IPS DF 6.9 (cell line): ENCODE data around the gene GNG10.
"Not testable (repeated sequence)": the region's sequence is repeated elsewhere in the genome, so short reads cannot be mapped to it uniquely, and the experiment has no call there.

Experiments
- DNase-seq: peaks from one replicate; pipeline ENCODE4 v3.0.0-alpha.2; 2013; ENCODE audit warnings: low read depth, low spot score
- H3K27ac ChIP-seq: one replicate; pipeline ENCODE4 v1.5.1; 2013; ENCODE audit warnings: low read length, control low read depth
- H3K27me3 ChIP-seq: 2 replicates; pipeline ENCODE4 v1.6.1; 2013; ENCODE audit warnings: mild to moderate bottlenecking, low read length; ENCODE audit not compliant: control insufficient read depth, insufficient read depth
- H3K36me3 ChIP-seq: 2 replicates; pipeline ENCODE4 v1.6.1; 2013; ENCODE audit warnings: low read length; ENCODE audit not compliant: control insufficient read depth, insufficient read depth
- H3K4me1 ChIP-seq: 2 replicates; pipeline ENCODE4 v1.6.1; 2013; ENCODE audit warnings: low read length; ENCODE audit not compliant: control insufficient read depth, insufficient read depth
- H3K4me3 ChIP-seq: 2 replicates; pipeline ENCODE4 v1.5.1; 2013; ENCODE audit warnings: mild to moderate bottlenecking, low read length
- H3K9me3 ChIP-seq: 2 replicates; pipeline ENCODE4 v1.6.1; 2013; ENCODE audit warnings: low read length, inconsistent platforms; ENCODE audit not compliant: control insufficient read depth, insufficient read depth
- WGBS: extraction: QIAGEN DNeasy Blood & Tissue Kit; methylation state at CpG from one replicate; pipeline ENCODE4 v1.1.7; 2013; ENCODE audit warnings: mixed read lengths, missing lambda C conversion rate; ENCODE audit not compliant: insufficient read length, insufficient coverage; 5-methylcytosine and 5-hydroxymethylcytosine counted together

GNG10 gene

GRCh38 chr9:111649016-111649415, 12.4 kb upstream of the GNG10 start:
- Histone ChIP-seq H3K4me3 (no peak overlapping the region), H3K4me1 (no peaks in the 10 kb centered on the region), H3K27ac (no peak overlapping the region), H3K36me3 (no peaks in the 10 kb centered on the region), H3K9me3 (no peaks in the 10 kb centered on the region), H3K27me3 (no peaks in the 10 kb centered on the region)
- no peak for DNase-seq
- no CpG with 5 or more reads among the region's 4 CpGs for WGBS

- DNase-seq, result no peak
- WGBS, result no CpG with 5 or more reads among the region's 6 CpGs
- Histone ChIP-seq H3K27ac (no peak overlapping the region), H3K4me3 (no peak overlapping the region), H3K36me3 (no peaks in the 10 kb centered on the region), H3K4me1 (no peaks in the 10 kb centered on the region), H3K9me3 (no peaks in the 10 kb centered on the region), H3K27me3 (no peaks in the 10 kb centered on the region)
Measured at GRCh38 chr9:111657051-111657450, 4.4 kb upstream of the GNG10 start.

DNA sequence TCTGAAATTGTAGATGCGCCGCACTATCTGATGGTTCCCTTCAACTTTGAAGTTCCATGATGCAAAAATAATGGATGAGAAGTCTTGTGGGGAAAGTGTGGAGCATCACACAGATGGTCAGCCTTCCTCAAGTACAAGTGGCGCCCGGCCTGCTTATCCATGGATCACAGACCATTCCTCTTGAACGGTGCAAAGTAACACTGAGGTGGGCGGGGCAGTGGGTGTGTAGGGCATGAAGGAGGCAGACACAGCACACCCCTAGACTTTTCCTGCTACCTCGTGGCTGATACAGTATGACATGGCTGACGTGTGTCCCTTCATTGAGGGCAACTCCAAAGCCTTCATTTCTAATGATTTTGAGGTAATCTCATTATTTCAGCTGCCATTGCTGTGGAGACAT, 2.5 kb upstream of the GNG10 start:
- WGBS, result no CpG with 5 or more reads among the region's 8 CpGs

DNA sequence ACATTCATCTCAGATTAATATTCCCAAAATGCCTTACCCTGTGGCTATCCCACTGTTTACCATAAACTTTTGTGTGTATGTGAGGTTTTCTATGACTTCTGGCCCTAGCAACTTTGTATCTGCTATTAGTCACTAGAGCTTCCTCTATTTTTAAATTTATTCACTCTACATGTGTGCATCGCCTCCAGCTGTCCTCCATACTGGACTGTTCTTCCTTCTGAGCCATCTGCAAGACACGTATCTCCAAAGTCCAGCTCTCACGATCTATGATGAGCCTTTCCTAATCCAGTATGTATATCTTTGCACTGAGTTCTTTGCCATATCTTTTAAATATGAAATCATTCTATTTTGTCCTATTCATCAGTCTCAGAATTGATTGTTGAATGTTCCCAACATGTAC, 1.7 kb upstream of the GNG10 start:
- H3K27ac ChIP-seq, result no peak overlapping the region
- WGBS, result no CpG with 5 or more reads among the region's 3 CpGs

More for the DNA sequence above, 2.5 kb upstream of the GNG10 start:
- no peak overlapping the region for H3K27ac ChIP-seq
- peaks cover 3% of the 10 kb centered on the region; the same call in 1 of the 2 replicates for H3K4me1 ChIP-seq
- H3K27me3 ChIP-seq, result no peaks in the 10 kb centered on the region
- H3K9me3 ChIP-seq, result no peaks in the 10 kb centered on the region
- no peaks in the 10 kb centered on the region for H3K36me3 ChIP-seq
- DNase-seq, result no peak
- H3K4me3 ChIP-seq, result no peak overlapping the region

GRCh38 chr9:111661802-111662521, 557 bp downstream of the GNG10 start:
- no CpG with 5 or more reads among the region's 57 CpGs for WGBS
- Histone ChIP-seq H3K27ac (no peak overlapping the region), H3K36me3 (no peaks in the 10 kb centered on the region), H3K4me3 (peak overlapping the region; percentile 57), H3K27me3 (no peaks in the 10 kb centered on the region), H3K9me3 (no peaks in the 10 kb centered on the region), H3K4me1 (peaks cover 3% of the 10 kb centered on the region; the same call in 1 of the 2 replicates)
- no peak for DNase-seq

More for the DNA sequence above, 1.7 kb upstream of the GNG10 start:
- H3K27me3 ChIP-seq, result no peaks in the 10 kb centered on the region
- no peak for DNase-seq
- H3K4me1 ChIP-seq, result peaks cover 3% of the 10 kb centered on the region; the same call in 1 of the 2 replicates
- H3K4me3 ChIP-seq, result no peak overlapping the region
- no peaks in the 10 kb centered on the region for H3K9me3 ChIP-seq
- H3K36me3 ChIP-seq, result no peaks in the 10 kb centered on the region

DNA sequence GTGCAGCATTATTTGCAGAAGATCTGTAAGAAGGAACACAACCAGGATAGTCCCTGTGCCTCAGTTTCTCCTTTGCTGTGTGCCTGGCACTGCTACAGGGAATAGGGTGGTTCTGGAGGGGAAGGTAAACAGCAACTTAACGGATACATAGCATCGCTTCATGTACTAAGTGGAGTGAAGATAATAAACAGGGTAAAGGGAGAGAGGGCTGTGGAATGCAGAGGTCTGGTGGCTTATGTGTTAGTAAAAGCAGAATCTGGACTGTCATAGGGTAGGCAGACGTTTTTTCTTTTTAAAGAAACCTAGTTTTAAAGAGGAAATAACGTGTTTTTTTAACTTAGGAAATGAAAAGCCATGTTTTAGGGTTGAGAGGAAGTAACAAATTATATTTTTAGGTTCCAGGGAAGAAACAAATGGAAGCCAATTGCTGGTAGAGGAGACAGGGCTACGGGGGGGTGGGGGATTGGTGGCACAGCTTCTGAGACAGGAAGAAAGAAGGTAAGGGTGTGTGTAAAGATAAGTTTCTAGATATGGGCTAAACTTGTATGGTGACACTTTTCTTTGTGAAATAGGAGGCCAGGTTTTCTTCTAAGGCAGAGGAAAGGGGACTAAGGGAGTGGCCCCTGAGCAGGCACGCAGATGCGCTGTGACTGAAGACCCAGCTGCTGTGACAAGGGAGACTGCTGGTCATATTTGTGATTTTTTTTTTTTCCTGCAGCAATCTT, 1.3 kb downstream of the GNG10 start:
- no CpG with 5 or more reads among the region's 7 CpGs for WGBS
- no peak for DNase-seq

DNA sequence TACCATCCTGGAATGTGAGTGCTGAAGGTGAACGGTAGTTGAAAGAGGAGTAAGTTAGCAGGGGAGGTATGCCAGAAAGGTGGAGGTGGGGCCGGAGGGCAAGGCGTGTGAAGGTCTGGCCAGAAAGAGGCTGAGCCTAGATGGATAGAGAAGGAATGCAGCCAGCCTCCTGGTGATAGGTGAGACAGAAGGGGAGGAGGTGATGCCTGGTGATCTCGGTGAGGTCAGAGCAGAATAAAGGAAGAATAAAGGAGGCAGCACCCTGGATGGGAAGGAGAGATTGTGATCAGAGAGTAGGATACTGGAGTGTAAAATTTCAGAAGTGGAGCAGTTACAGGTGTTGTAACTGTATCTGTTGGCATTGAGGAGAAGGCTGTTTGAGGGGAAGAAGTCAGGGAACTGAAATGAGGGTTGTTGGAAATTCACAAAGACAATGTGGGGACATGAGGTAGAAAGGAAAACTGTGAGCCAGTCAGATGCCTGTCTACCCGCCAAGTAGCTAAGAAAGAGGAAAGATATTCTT, 2.0 kb downstream of the GNG10 start:
- no peaks in the 10 kb centered on the region for H3K27me3 ChIP-seq
- no peak overlapping the region for H3K27ac ChIP-seq
- no peaks in the 10 kb centered on the region for H3K9me3 ChIP-seq
- H3K4me3 ChIP-seq, result no peak overlapping the region
- peak; percentile 25 for DNase-seq
- peaks cover 3% of the 10 kb centered on the region; the same call in 1 of the 2 replicates for H3K4me1 ChIP-seq
- H3K36me3 ChIP-seq, result no peaks in the 10 kb centered on the region
- WGBS, result no CpG with 5 or more reads among the region's 5 CpGs

More for the DNA sequence above, 1.3 kb downstream of the GNG10 start:
- Histone ChIP-seq H3K27me3 (no peaks in the 10 kb centered on the region), H3K36me3 (no peaks in the 10 kb centered on the region), H3K4me1 (peaks cover 3% of the 10 kb centered on the region; the same call in 1 of the 2 replicates), H3K4me3 (no peak overlapping the region; the same call in 1 of the 2 replicates), H3K9me3 (no peaks in the 10 kb centered on the region), H3K27ac (no peak overlapping the region)

DNA sequence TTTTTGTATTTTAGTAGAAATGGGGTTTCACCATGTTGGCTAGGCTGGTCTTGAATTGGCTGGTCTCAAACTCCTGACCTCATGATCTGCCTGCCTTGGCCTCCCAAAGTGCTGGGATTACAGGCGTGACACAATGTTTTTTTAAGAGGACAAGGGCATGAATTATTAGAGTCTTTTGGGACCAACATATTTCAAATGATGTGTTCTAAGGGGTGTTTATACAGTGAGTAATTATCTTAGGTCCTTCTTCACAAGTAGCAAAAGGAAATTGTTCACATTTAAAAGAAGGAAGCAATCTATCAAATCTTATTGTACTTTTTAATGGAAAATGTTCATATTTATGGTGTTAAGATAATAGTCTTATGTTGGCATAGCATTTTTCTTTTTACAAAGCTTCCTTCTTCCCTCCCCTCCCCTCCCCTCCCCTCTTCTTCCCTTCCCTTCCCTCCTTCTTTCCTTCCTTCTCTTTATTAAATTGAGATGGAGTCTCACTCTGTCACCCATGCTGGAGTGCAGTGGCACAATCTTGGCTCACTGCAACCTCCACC, 6.7 kb downstream of the GNG10 start:
- no peak for DNase-seq
- H3K4me1 ChIP-seq, result no peaks in the 10 kb centered on the region
- H3K27ac ChIP-seq, result no peak overlapping the region
- no peaks in the 10 kb centered on the region for H3K27me3 ChIP-seq
- H3K9me3 ChIP-seq, result no peaks in the 10 kb centered on the region
- H3K4me3 ChIP-seq, result no peak overlapping the region
- H3K36me3 ChIP-seq, result no peaks in the 10 kb centered on the region
- WGBS, result no CpG with 5 or more reads among the region's 1 CpG

- H3K27ac ChIP-seq, DNase-seq, H3K9me3 ChIP-seq, H3K4me3 ChIP-seq, H3K27me3 ChIP-seq, H3K4me1 ChIP-seq, H3K36me3 ChIP-seq: not testable (repeated sequence)
- WGBS, result no CpG with 5 or more reads among the region's 11 CpGs
Measured at GRCh38 chr9:111668601-111669000, 7.2 kb downstream of the GNG10 start.

DNA sequence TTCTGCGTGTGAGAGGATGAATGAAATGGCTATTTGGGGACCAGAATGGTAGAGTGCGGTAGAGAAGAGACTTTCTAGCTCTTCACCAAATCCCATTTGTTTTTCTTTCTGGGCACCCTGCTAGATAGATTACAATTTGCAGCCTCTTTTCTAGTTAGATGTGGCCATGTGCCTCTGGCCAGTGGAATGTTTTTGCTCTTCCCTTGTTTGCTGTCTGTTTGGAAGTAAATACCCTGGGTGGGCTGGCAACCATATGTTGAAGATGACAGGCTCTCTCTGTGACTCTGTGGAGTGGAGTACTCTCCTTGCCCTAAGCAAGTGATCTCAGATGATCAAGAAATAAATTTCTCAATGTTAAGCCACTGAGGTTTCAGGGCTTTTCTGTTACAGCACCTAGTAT, 12.9 kb downstream of the GNG10 start:
- H3K4me3 ChIP-seq, result no peak overlapping the region
- H3K4me1 ChIP-seq, result no peaks in the 10 kb centered on the region
- no peaks in the 10 kb centered on the region for H3K36me3 ChIP-seq
- H3K27me3 ChIP-seq, result no peaks in the 10 kb centered on the region
- no CpG with 5 or more reads among the region's 2 CpGs for WGBS
- H3K9me3 ChIP-seq, result no peaks in the 10 kb centered on the region
- no peak for DNase-seq
- no peak overlapping the region for H3K27ac ChIP-seq
